ENCODE data around the gene IL1RN.

GRCh38 chr2:113119111-113119510 is 8.3 kb upstream of the IL1RN start:
- TF ChIP-seq POLR2A (IDR thresholded peaks at IDR 0.05) = no peak
- TF ChIP-seq, protein P1, sequence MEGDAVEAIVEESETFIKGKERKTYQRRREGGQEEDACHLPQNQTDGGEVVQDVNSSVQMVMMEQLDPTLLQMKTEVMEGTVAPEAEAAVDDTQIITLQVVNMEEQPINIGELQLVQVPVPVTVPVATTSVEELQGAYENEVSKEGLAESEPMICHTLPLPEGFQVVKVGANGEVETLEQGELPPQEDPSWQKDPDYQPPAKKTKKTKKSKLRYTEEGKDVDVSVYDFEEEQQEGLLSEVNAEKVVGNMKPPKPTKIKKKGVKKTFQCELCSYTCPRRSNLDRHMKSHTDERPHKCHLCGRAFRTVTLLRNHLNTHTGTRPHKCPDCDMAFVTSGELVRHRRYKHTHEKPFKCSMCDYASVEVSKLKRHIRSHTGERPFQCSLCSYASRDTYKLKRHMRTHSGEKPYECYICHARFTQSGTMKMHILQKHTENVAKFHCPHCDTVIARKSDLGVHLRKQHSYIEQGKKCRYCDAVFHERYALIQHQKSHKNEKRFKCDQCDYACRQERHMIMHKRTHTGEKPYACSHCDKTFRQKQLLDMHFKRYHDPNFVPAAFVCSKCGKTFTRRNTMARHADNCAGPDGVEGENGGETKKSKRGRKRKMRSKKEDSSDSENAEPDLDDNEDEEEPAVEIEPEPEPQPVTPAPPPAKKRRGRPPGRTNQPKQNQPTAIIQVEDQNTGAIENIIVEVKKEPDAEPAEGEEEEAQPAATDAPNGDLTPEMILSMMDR (IDR thresholded peaks at IDR 0.05) = no peak
